Liver (tissue), 9 donors: ENCODE measurements around the gene HIF3A. TPM values are rescaled to one million over a fixed set of nuclear protein-coding genes. Genes with fewer than 3 reads are reported as not detected.

ENCODE experiments used
- DNase-seq: peaks from one replicate; pipeline ENCODE4 v3.0.0-alpha.2; 2017; ENCODE audit warnings: low spot score
- H3K27ac ChIP-seq, 2 donors: one replicate each; pipeline ENCODE4 v1.7.0; 2013; ENCODE audit warnings: inconsistent platforms in 2 of 2, low read length in 2 of 2, control low read depth in 1 of 2, low read depth in 1 of 2, mild to moderate bottlenecking in 1 of 2
- H3K27me3 ChIP-seq, 4 donors: one replicate each; pipeline versions ENCODE4 v1.6.1 to v1.7.0; 2013; ENCODE audit warnings: low read length in 3 of 4, inconsistent platforms in 1 of 4, mild to moderate bottlenecking in 1 of 4, moderate library complexity in 1 of 4; ENCODE audit not compliant: control insufficient read depth in 4 of 4, insufficient read depth in 4 of 4
- H3K36me3 ChIP-seq, 4 donors: one replicate each; pipeline versions ENCODE4 v1.6.1 to v1.7.0; 2013; ENCODE audit warnings: low read length in 3 of 4, mild to moderate bottlenecking in 3 of 4, low read depth in 1 of 4, moderate library complexity in 1 of 4; ENCODE audit not compliant: control insufficient read depth in 4 of 4, insufficient read depth in 3 of 4
- H3K4me1 ChIP-seq, 4 donors: one replicate each; pipeline versions ENCODE4 v1.6.1 to v1.7.0; 2013; ENCODE audit warnings: low read length in 3 of 4, mild to moderate bottlenecking in 3 of 4, moderate library complexity in 1 of 4; ENCODE audit not compliant: control insufficient read depth in 4 of 4, insufficient read depth in 4 of 4
- H3K4me3 ChIP-seq, 3 donors: one replicate each; pipeline versions ENCODE4 v1.6.1 to v1.7.0; 2013; ENCODE audit warnings: low read length in 3 of 3, control low read depth in 1 of 3, low read depth in 1 of 3, mild to moderate bottlenecking in 1 of 3
- H3K9ac ChIP-seq, 2 donors: one replicate each; pipeline ENCODE4 v1.7.0; 2013; ENCODE audit warnings: low read length in 2 of 2, mild to moderate bottlenecking in 2 of 2, moderate library complexity in 2 of 2, control low read depth in 1 of 2, low read depth in 1 of 2
- H3K9me3 ChIP-seq, 4 donors: one replicate each; pipeline versions ENCODE4 v1.6.1 to v1.7.0; 2013; ENCODE audit warnings: low read length in 3 of 4; ENCODE audit not compliant: control insufficient read depth in 4 of 4
- ATF3 ChIP-seq: IDR thresholded peaks from 2 replicates; pipeline ENCODE4 v1.6.1; 2016; ENCODE audit warnings: antibody characterized with exemption
- CTCF ChIP-seq: fragments of 150-350 bp; IDR thresholded peaks from 2 replicates; pipeline ENCODE4 v1.5.1; 2017; ENCODE audit warnings: improper control_type of control experiment, low read depth, low read length; ENCODE audit not compliant: missing input control
- FOXA1 ChIP-seq: IDR thresholded peaks from 2 replicates; pipeline ENCODE4 v1.6.1; 2016; ENCODE audit warnings: antibody characterized with exemption
- FOXA2 ChIP-seq: IDR thresholded peaks from 2 replicates; pipeline ENCODE4 v1.6.1; 2016; ENCODE audit warnings: antibody characterized with exemption
- GABPA ChIP-seq, 2 donors: IDR thresholded peaks in 1 of 2; conservative IDR thresholded peaks in 1 of 2; 2 replicates each; pipeline ENCODE4 v1.6.1; 2016; ENCODE audit warnings: antibody characterized with exemption in 2 of 2, mild to moderate bottlenecking in 1 of 2, moderate library complexity in 1 of 2
- HNF4A ChIP-seq, 2 donors: conservative IDR thresholded peaks; 2 replicates each; pipeline ENCODE4 v1.6.1; 2016; ENCODE audit warnings: antibody characterized with exemption in 2 of 2, mild to moderate bottlenecking in 2 of 2
- HNF4G ChIP-seq: IDR thresholded peaks from 2 replicates; pipeline ENCODE4 v1.6.1; 2016; ENCODE audit warnings: antibody characterized with exemption
- JUND ChIP-seq, 2 donors: IDR thresholded peaks; 2 replicates each; pipeline ENCODE4 v1.6.1; 2016; ENCODE audit warnings: antibody characterized with exemption in 2 of 2
- MAX ChIP-seq: IDR thresholded peaks from 2 replicates; pipeline ENCODE4 v1.6.1; 2016; ENCODE audit warnings: antibody characterized with exemption
- RAD21 ChIP-seq, 2 donors: IDR thresholded peaks; 2 replicates each; pipeline ENCODE4 v1.6.1; 2016; ENCODE audit warnings: antibody characterized with exemption in 2 of 2, mild to moderate bottlenecking in 2 of 2
- REST ChIP-seq: IDR thresholded peaks from 2 replicates; pipeline ENCODE4 v1.6.1; 2016; ENCODE audit warnings: antibody characterized with exemption, mild to moderate bottlenecking
- RXRA ChIP-seq, 2 donors: IDR thresholded peaks; 2 replicates each; pipeline ENCODE4 v1.6.1; 2017 to 2018; ENCODE audit warnings: antibody characterized with exemption in 2 of 2, mild to moderate bottlenecking in 1 of 2
- SP1 ChIP-seq: IDR thresholded peaks from 2 replicates; pipeline ENCODE4 v1.6.1; 2018; ENCODE audit warnings: antibody characterized with exemption, mild to moderate bottlenecking
- TAF1 ChIP-seq: conservative IDR thresholded peaks from 2 replicates; pipeline ENCODE4 v1.6.1; 2016; ENCODE audit warnings: antibody characterized with exemption, mild to moderate bottlenecking
- YY1 ChIP-seq: IDR thresholded peaks from 2 replicates; pipeline ENCODE4 v1.6.1; 2016; ENCODE audit warnings: antibody characterized with exemption, mild to moderate bottlenecking
- WGBS: extraction: QIAGEN DNeasy Blood & Tissue Kit; methylation state at CpG from one replicate; pipeline ENCODE4 v1.1.7; 2013; 5-methylcytosine and 5-hydroxymethylcytosine counted together
- polyA plus RNA-seq, 2 donors: library from polyadenylated mRNA; stranded (reverse) in 1 of 2; unstranded in 1 of 2; fragments of 200-250 nt in 1 of 2; fragments of >200 nt in 1 of 2; fragmentation: Nextera tagmentation in 1 of 2; extraction: Ambion mirVana in 1 of 2; gene quantifications; one replicate each; pipeline versions ENCODE4 v1.2.1 to v1.2.3, GENCODE V29; 2013 to 2015
- total RNA-seq, 2 donors: library from RNA; depleted of rRNA; stranded (reverse); fragments of >200 nt; gene quantifications; one replicate each; pipeline ENCODE4 v1.2.3, GENCODE V29; 2014
- donor health status: healthy.
- donor health status: healthy.
- donor health status: healthy.
- donor health status: healthy.
- donor health status: healthy.

Gene HIF3A
- total and polyA plus RNA-seq, 4 donors = 2.2 to 20.5 (median 6.8) TPM

- 93% methylated on average over 4 of the region's 4 CpGs for WGBS
These were observed 29.8 kb downstream of the HIF3A start for GRCh38 chr19:46326608-46327007.

GRCh38 chr19:46328079-46328478 lies 31.2 kb downstream of the HIF3A start:
- Histone ChIP-seq H3K36me3 (no peaks in the 10 kb centered on the region), H3K27ac (no peak overlapping the region), H3K4me1 (no peaks in the 10 kb centered on the region), H3K9ac (no peak overlapping the region), H3K4me3 (no peak overlapping the region), H3K9me3 (peaks cover 2 to 19% (median 13%) of the 10 kb centered on the region in 4 donors), H3K27me3 (no peaks in the 10 kb centered on the region)
- no peak for TF ChIP-seq FOXA2
- WGBS = 97% methylated on average over 2 of the region's 2 CpGs
- no peak for DNase-seq

More at GRCh38 chr19:46326608-46327007, 29.8 kb downstream of the HIF3A start:
- no peak for TF ChIP-seq JUND (IDR thresholded peaks at IDR 0.05)
- TF ChIP-seq YY1 = no peak
- no peak for TF ChIP-seq RXRA (IDR thresholded peaks at IDR 0.05)
- no peak for TF ChIP-seq ATF3
- no peak for TF ChIP-seq REST
- TF ChIP-seq HNF4A (conservative IDR thresholded peaks at IDR 0.05) = no peak
- H3K9me3 ChIP-seq = peaks cover 2 to 19% (median 13%) of the 10 kb centered on the region in 4 donors
- H3K4me3 ChIP-seq = no peak overlapping the region
- no peak for DNase-seq
- H3K9ac ChIP-seq = no peak overlapping the region
- H3K27ac ChIP-seq = no peak overlapping the region
- no peaks in the 10 kb centered on the region for H3K27me3 ChIP-seq
- H3K4me1 ChIP-seq = no peaks in the 10 kb centered on the region
- H3K36me3 ChIP-seq = no peaks in the 10 kb centered on the region

- H3K27me3 ChIP-seq = no peaks in the 10 kb centered on the region
- H3K4me3 ChIP-seq = no peak overlapping the region
- 98% methylated on average over 2 of the region's 2 CpGs for WGBS
- H3K9ac ChIP-seq = no peak overlapping the region
- H3K27ac ChIP-seq = no peak overlapping the region
- no peaks in the 10 kb centered on the region for H3K36me3 ChIP-seq
- H3K4me1 ChIP-seq = no peaks in the 10 kb centered on the region
- no peak for DNase-seq
- H3K9me3 ChIP-seq = peaks cover 2 to 19% (median 13%) of the 10 kb centered on the region in 4 donors
- TF ChIP-seq HNF4A (conservative IDR thresholded peaks at IDR 0.05) (no peak), CTCF (no peak), RAD21 (IDR thresholded peaks at IDR 0.05) (no peak), GABPA (IDR thresholded peaks at IDR 0.05 in 1 of 2, conservative IDR thresholded peaks at IDR 0.05 in 1 of 2) (no peak), JUND (IDR thresholded peaks at IDR 0.05) (no peak), SP1 (no peak), TAF1 (no peak), RXRA (IDR thresholded peaks at IDR 0.05) (no peak), ATF3 (no peak), REST (no peak), MAX (no peak), FOXA1 (no peak), FOXA2 (no peak), HNF4G (no peak)
These were observed 33.6 kb downstream of the HIF3A start for GRCh38 chr19:46330319-46330918.
